Breast epithelium (tissue), 4 donors: Measurements from ENCODE around the gene BCORL1. TPM values are rescaled to one million over a fixed set of nuclear protein-coding genes. Genes with fewer than 3 reads are reported as not detected.

ENCODE experiments used
- DNase-seq, 2 donors: peaks; one replicate each; pipeline ENCODE4 v3.0.0-alpha.2; 2019; ENCODE audit warnings: low spot score in 2 of 2
- H3K27ac ChIP-seq, 2 donors: fragments of 200-600 bp; sonication (generic) in 1 of 2; one replicate each; pipeline ENCODE4 v1.5.1; 2016 to 2019; ENCODE audit warnings: mild to moderate bottlenecking in 1 of 2
- H3K27me3 ChIP-seq, 2 donors: fragments of 200-600 bp; sonication (generic) in 1 of 2; one replicate each; pipeline versions ENCODE4 v1.5.1 to v1.6.0; 2017 to 2019; ENCODE audit warnings: control low read depth in 1 of 2, mild to moderate bottlenecking in 1 of 2
- H3K36me3 ChIP-seq: fragments of 200-600 bp; one replicate; pipeline ENCODE4 v1.5.1; 2019
- H3K4me1 ChIP-seq, 2 donors: fragments of 200-600 bp; sonication (generic); one replicate each; pipeline ENCODE4 v1.5.1; 2016 to 2019; ENCODE audit warnings: control low read depth in 1 of 2
- H3K4me3 ChIP-seq, 3 donors: fragments of 200-600 bp; sonication (generic); 1 replicate in 2 of 3; 2 replicates in 1 of 3; pipeline ENCODE4 v1.5.1; 2016 to 2019; ENCODE audit warnings: mild to moderate bottlenecking in 3 of 3, moderate library complexity in 2 of 3
- H3K9me3 ChIP-seq, 2 donors: fragments of 200-600 bp; sonication (generic) in 1 of 2; one replicate each; pipeline ENCODE4 v1.5.1; 2016 to 2019; ENCODE audit warnings: control low read depth in 1 of 2
- CTCF ChIP-seq, 3 donors: fragments of 450-650 bp; IDR thresholded peaks; one replicate each; pipeline ENCODE4 v1.5.1; 2016 to 2017; ENCODE audit warnings: antibody characterized with exemption in 3 of 3, mild to moderate bottlenecking in 3 of 3, moderate library complexity in 3 of 3
- POLR2A ChIP-seq: fragments of 450-650 bp; IDR thresholded peaks from one replicate; pipeline ENCODE4 v1.6.1; 2016; ENCODE audit warnings: antibody characterized with exemption, mild to moderate bottlenecking, moderate library complexity
- POLR2AphosphoS5 ChIP-seq, 3 donors: sonication (generic); formaldehyde crosslinking; IDR thresholded peaks; one replicate each; pipeline ENCODE4 v1.6.1; 2017; ENCODE audit warnings: antibody characterized with exemption in 3 of 3
- intact Hi-C: fragments of 100-400 bp; cut with DNase I; formaldehyde crosslinking; loops from one replicate; pipeline ENCODE4 v1.15.1; 2023; ENCODE audit warnings: low total_unique reads
- total RNA-seq, 3 donors: library from RNA; depleted of rRNA; stranded (reverse); fragments of >200 nt; gene quantifications; one replicate each; pipeline ENCODE4 v1.1.0, GENCODE V29; 2016

Gene BCORL1
- total RNA-seq, 3 donors from 2014 or later = 4.5 to 5.0 (median 4.9) TPM

DNA sequence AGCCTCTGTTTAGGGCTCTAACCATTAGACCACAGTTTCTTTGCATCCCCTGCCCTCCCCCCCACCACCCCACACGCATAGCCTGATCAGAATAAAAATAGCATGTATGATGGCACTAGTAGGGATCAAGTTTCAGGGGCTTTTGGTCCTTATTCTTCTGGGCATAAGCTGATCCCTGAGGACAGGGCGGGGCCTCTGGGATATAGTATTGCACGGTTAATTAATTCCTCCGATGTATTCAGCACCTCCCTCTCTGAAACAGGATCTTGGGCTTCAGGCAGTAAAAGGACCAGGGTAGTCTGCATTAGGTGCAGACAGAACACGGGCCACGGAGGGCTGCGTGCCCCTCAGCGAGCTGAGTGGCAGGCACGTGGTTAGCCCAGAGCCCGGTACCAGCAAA lies 70.8 kb downstream of the BCORL1 start:
- TF ChIP-seq CTCF (IDR thresholded peaks at IDR 0.05) = no peak
- TF ChIP-seq POLR2AphosphoS5 (IDR thresholded peaks at IDR 0.05) = no peak
- TF ChIP-seq POLR2A = no peak
- intact Hi-C loops = loop anchor here (10.0 kb wide), 1 partner anchor 128 kb away; no protein-coding TSS in a partner anchor

GRCh38 chrX:130055103-130055502 lies 72.7 kb downstream of the BCORL1 start:
- intact Hi-C loops = loop anchor here (10.0 kb wide), 1 partner anchor 130 kb away; no protein-coding TSS in a partner anchor
- Histone ChIP-seq H3K36me3 (no peaks in the 10 kb centered on the region), H3K9me3 (no peaks in the 10 kb centered on the region), H3K4me3 (no peak overlapping the region), H3K27ac (no peak overlapping the region), H3K27me3 (peaks cover 0 to 14% of the 10 kb centered on the region in 2 donors), H3K4me1 (no peaks in the 10 kb centered on the region)
- no peak for TF ChIP-seq POLR2AphosphoS5 (IDR thresholded peaks at IDR 0.05)
- no peak for TF ChIP-seq CTCF (IDR thresholded peaks at IDR 0.05)
- TF ChIP-seq POLR2A = no peak
- no peak for DNase-seq

More for the DNA sequence above, 70.8 kb downstream of the BCORL1 start:
- Histone ChIP-seq H3K4me1 (no peaks in the 10 kb centered on the region), H3K27ac (no peak overlapping the region), H3K36me3 (no peaks in the 10 kb centered on the region), H3K9me3 (no peaks in the 10 kb centered on the region), H3K27me3 (peaks cover 0 to 6% of the 10 kb centered on the region in 2 donors), H3K4me3 (no peak overlapping the region)
- DNase-seq = no peak

- H3K4me3 ChIP-seq = no peak overlapping the region
Measured at GRCh38 chrX:130055899-130056298, 73.5 kb downstream of the BCORL1 start.

GRCh38 chrX:130057209-130057608 lies 74.8 kb downstream of the BCORL1 start:
- intact Hi-C loops = loop anchor here (10.0 kb wide), 1 partner anchor 132 kb away; no protein-coding TSS in a partner anchor
- DNase-seq = no peak
- Histone ChIP-seq H3K4me3 (no peak overlapping the region), H3K4me1 (no peaks in the 10 kb centered on the region), H3K27ac (no peak overlapping the region), H3K9me3 (no peaks in the 10 kb centered on the region), H3K27me3 (peaks cover 0 to 17% of the 10 kb centered on the region in 2 donors), H3K36me3 (no peaks in the 10 kb centered on the region)
- TF ChIP-seq POLR2A (no peak), CTCF (IDR thresholded peaks at IDR 0.05) (no peak), POLR2AphosphoS5 (IDR thresholded peaks at IDR 0.05) (no peak)

More at GRCh38 chrX:130055899-130056298, 73.5 kb downstream of the BCORL1 start:
- no peak overlapping the region for H3K27ac ChIP-seq
- no peak for DNase-seq
- H3K9me3 ChIP-seq = no peaks in the 10 kb centered on the region
- H3K4me1 ChIP-seq = no peaks in the 10 kb centered on the region
- TF ChIP-seq CTCF (IDR thresholded peaks at IDR 0.05) = no peak
- TF ChIP-seq POLR2AphosphoS5 (IDR thresholded peaks at IDR 0.05) = no peak
- TF ChIP-seq POLR2A = no peak
- no peaks in the 10 kb centered on the region for H3K36me3 ChIP-seq
- peaks cover 0 to 14% of the 10 kb centered on the region in 2 donors for H3K27me3 ChIP-seq
- intact Hi-C loops = loop anchor here (10.0 kb wide), 1 partner anchor 131 kb away; no protein-coding TSS in a partner anchor

- intact Hi-C loops = loop anchor here (10.0 kb wide), 1 partner anchor 134 kb away; no protein-coding TSS in a partner anchor
- no peak overlapping the region for H3K27ac ChIP-seq
Measured at GRCh38 chrX:130058652-130059051, 76.2 kb downstream of the BCORL1 start.

More at GRCh38 chrX:130058652-130059051, 76.2 kb downstream of the BCORL1 start:
- no peak for DNase-seq
- no peaks in the 10 kb centered on the region for H3K4me1 ChIP-seq
- H3K9me3 ChIP-seq = no peaks in the 10 kb centered on the region
- peaks cover 0 to 11% of the 10 kb centered on the region in 2 donors for H3K27me3 ChIP-seq
- no peak overlapping the region for H3K4me3 ChIP-seq
- no peak for TF ChIP-seq POLR2A
- TF ChIP-seq POLR2AphosphoS5 (IDR thresholded peaks at IDR 0.05) = no peak
- no peak for TF ChIP-seq CTCF (IDR thresholded peaks at IDR 0.05)
- no peaks in the 10 kb centered on the region for H3K36me3 ChIP-seq
